ENCODE data around the gene ARMC2.
"Not testable (repeated sequence)": the region's sequence is repeated elsewhere in the genome, so short reads cannot be mapped to it uniquely, and the experiment has no call there.

The ARMC2 gene

DNA sequence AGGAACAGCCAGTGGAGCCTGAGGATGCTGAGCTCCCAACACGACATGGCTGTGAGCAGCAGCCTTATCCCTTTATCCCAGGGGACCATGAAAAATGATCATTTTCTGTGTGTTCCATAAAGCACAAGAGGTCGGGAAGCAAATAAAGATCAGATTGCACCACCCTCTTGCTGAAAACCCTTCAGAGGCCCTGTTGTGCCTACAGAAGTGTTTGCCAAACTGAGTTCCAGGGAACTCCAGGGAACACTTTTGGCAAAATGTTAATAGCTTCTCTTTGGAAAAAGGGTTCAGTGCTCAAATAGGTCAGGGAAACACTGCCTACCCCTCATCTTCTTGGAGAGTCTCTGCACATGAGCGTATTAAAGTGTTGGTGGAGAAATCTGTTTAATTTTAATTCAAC is 24.4 kb downstream of the ARMC2 start:
- no peak for DNase-seq

DNA sequence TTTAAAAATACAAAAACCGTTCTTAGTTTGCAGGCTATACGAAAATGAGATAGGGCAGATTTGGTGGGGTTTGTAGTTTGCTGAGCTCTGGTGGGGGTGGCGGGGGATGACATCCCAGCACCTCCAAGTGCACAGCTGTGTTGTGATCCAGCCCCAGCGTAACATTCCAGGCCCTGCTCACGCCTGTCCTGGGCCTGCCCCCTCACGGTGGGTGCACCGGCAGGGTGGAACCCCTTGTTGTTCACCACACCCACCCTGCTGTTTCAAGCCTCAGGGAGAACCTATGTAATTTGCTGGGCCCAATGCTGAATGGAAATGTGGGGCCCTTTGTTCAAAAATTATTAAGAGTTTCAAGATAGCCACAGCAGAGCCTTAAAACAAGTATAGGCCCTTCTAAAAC is 25.0 kb downstream of the ARMC2 start:
- no peak for DNase-seq

DNA sequence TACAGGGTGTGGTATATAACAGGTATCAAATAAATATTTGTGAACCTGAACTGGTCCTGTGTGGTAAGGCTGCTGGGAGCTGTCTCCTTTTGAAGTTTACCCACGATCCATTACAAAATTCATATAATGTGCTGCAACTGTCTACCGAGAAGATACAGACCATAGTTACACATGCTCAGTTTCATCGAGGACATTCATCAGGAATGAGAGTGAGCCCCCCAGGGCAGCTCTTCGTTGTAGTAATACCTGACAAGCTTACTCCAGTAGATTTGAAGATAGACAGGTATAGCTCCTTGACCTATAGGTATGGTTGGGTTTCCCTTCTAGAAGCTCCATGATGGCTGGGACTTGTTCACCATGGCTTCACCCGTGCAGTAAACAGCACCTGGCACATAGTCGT is 25.7 kb downstream of the ARMC2 start:
- no peak for DNase-seq

DNA sequence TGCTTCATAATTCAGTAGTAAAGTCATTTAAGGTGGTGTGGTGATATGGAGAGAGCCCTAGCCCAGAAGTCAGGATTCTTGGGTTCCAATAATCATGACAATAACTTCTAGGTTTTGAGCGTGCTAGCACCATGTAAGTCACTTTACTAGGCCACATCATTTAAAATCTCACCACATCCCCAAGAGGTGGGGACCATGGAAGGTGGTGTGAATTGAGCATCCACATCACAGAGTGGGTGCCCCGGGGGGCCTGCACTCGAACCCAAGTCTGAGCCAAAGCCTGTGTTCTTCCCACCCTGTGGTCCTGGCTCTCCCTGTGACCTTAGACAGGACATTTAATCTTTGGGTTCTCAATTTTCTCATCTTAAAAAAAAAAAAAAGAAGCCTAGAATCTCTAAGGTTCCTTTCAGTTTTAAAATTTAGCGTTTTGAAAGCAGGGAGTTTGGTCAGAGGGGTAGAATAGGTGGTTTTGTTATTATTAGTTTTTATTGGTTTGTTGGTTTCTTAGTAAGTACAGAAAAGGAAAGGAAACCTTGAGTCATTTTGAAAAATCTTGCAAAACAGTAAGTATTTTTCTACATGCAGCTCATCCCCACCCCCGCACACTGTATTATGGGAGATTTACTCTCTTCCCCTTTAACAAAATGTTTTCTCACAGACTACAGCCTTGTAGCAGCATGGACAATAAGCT is 26.4 kb downstream of the ARMC2 start:
- peak; percentile 95 to 98 for DNase-seq

DNA sequence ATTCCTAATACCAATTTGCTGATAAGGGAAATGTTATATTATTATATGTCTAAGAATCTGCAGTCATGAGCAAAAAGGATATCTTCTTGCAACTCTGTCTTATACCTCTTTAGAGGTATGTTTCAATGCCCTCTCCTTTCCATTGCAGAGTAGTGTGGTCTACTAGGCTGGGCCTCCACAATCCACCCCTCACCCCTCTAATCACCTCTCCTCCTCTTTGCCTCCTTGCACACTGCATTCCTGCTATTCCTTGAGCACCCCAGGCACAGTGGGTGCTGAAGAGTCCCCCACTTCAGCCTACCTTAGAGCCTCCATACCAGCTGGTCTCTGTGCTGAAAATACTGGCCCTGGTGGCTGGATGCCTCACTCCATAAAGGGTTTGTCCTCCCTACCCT is 26.9 kb downstream of the ARMC2 start:
- DNase-seq, result no peak

- no peak for DNase-seq
Observed at GRCh38 chr6:108877046-108877751, 29.0 kb downstream of the ARMC2 start.

DNA sequence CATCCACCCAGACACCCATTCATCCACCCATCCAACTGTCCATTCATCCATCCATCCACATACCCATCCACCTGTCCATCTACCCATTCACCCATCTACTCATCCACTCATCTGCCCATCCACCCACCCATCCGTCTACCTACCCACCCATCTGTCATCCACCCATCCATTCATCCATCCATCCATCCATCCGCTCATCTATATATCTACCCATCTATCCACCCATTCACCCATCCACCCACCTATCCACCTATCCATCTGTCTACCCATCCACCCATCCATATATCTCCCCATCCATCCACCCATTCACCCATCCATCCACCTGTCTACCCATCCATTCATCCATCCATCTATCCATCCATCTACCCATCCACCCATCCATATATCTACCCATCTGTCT is 30.7 kb downstream of the ARMC2 start:
- DNase-seq, result no peak

- no peak for DNase-seq
Observed at GRCh38 chr6:108883172-108883571, 35.0 kb downstream of the ARMC2 start.

DNA sequence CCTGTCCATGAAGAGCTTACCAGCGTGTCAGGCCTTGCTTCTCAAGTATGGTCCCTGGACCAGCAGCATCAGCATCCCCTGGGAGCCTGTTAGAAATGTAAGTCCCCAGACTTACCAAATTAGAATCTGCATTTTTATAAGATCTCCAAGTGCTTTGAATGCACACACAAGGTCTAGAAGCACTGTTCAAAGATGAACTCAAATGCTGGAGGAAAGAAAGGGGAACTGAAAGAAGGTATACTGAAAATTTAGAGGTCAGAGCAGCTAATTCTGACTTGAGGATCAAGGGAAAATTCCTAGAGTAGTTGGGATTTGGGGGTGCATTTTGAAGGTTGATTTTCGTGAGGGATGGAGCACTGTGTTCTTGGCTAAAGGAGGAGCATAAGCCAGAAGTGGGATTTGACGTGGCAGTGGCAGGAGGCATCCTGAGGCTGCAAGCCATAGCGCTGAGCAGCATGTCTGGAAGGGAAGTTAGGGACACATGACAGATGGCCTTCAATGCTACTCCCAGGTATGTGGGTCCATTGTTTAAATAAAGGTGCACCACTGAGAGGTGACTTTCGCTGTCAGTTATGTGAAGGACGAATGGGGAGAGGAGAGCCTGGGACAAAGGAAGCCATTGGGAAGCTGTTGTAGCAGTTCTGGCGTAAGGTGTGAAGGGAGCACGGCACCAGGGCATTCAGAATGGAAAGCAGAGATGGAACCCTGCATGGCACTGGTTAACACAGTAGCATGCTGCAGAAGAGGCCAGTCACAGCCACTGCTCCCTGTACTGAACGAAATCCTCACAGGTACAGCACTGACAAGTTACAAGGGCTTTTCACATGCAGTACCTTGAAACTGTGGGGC is 36.2 kb downstream of the ARMC2 start:
- no peak for DNase-seq

GRCh38 chr6:108888052-108888451 is 39.8 kb downstream of the ARMC2 start:
- DNase-seq, result peak; percentile 31 to 42

DNA sequence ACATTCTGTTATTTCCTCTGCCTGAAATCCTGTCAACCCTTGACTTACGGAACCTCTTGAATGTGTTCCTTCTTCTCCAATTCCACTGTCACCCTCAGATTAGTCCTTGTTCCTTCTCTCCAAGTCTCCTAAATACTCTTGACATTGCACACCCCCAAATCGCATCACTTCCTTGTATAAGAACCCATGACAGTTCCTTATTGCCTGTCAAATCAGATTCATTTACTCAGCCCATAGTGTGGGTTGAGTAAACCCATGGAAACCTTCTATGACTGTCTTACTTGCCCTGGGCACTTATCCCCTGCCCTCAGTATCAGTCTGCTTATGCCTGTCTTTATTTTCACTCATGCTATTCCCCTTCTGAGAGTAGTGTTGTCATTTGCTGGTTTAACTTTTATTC is 40.5 kb downstream of the ARMC2 start:
- peak; percentile 84 to 94 for DNase-seq

DNA sequence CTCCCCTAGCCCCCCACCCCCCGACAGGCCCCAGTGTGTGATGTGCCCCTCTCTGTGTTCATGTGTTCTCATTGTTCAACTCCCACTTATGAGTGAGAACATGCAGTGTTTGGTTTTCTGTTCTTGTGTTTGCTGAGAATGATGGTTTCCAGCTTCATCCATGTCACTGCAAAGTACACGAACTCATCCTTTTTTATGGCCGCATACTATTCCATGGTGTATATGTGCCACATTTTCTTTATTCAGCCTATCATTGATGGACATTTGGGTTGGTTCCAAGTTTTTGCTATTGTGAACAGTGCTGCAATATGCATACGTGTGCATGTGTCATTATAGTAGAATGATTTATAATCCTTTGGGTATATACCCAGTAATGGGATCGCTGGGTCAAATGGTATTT is 42.7 kb downstream of the ARMC2 start:
- not testable (repeated sequence) for DNase-seq

GRCh38 chr6:108895571-108895970 is 47.3 kb downstream of the ARMC2 start:
- DNase-seq, result peak; percentile 35 to 47

- peak; percentile 82 to 91 for DNase-seq
Observed at GRCh38 chr6:108896111-108896661, 48.0 kb downstream of the ARMC2 start.

- DNase-seq, result no peak
Observed at GRCh38 chr6:108897371-108897770, 49.1 kb downstream of the ARMC2 start.

- DNase-seq, result peak; percentile 40 to 44
Observed at GRCh38 chr6:108902382-108902792, 54.2 kb downstream of the ARMC2 start.

- DNase-seq, result no peak
Observed at GRCh38 chr6:108903796-108904195, 55.6 kb downstream of the ARMC2 start.

DNA sequence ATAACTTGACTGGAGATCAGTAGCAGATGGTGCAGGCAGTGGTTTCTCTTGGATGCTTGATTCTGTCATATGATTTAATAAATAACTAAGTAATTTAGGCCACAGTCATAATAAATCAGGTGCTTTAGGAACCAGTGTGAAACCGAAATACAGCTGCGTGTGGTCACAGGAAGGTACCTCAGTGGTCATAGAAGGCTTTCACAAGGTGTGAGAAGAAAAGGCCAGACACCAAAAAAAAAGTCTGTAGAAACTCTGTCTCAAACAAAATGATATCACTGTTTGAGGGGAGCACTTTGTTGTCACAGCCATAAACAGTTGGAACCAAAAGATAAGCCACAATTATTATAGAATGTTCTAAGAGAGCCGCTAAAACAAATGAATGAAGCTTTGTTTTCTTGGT is 56.5 kb downstream of the ARMC2 start:
- no peak for DNase-seq

DNA sequence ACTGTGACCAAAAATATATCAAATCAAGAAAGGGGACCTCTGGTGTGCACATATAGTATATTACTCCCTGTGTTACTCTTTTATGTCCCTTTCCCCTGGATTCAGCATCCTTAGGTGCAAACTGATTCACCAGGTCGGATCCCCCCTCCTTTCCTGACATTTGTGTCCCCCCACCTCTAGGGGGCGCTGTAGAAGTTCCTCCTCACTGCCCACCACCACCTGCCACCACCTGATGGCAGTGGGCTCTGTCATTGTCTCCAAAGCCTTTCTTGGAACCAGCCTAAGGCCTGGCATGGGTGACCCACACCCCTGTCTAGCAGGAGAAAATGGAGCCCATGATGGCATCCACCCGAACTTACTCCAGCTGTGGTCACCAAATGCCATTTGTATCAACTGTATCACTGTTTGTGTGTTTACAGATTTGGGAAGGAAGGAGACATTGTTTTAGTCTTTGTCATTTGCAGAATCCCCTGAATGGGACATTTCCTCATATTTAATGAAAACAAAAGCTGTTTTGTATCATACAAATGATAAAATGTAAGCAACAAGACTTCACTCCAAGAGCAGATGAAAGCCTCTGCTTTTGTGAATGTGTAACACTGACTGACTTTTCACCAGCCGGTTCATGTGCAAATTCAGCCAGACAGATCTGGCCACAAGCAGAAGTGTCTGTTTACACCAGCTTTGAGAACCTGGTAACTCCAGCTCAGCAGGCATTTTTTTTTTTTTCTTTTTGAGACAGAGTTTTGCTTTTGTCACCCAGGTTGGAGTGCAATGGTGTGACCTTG is 66.2 kb downstream of the ARMC2 start:
- DNase-seq, result no peak

- no peak for DNase-seq
Observed at GRCh38 chr6:108915258-108915657, 67.0 kb downstream of the ARMC2 start.

DNA sequence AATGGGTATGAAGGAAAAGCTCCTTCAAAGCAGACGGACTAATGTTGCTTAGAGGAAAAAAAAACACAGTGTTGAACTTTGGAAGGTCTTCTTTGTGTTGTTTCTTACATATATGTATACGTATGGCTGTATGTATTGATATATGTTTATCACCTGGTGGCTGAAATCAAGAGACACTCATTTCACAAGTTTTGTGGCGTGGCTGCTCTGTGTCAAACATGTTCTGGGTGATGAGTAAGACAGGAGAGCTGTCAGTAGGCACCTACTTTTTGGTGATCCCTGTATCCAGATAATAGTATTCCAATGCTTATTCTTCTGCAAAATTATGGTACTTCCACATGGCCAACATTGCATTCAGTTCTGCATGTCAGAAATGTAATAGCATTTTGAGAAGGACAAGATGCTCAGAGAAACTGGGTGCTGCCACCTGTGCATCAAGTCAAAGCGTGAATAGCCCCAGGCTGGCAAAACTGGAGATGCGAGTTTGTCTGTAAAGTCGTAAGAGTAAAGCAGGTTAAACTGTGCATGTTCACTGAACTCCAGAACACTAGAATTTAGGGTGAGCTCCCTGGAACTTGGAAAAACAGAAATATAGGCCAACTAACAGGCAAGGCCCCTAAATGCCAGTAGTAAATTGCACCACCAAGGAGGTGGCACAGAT is 67.9 kb downstream of the ARMC2 start:
- DNase-seq, result no peak

GRCh38 chr6:108920751-108921150 is 72.5 kb downstream of the ARMC2 start:
- no peak for DNase-seq
